CD4-positive, alpha-beta memory T cell (primary cell): ENCODE measurements around the gene GNAT2. TPM values are rescaled to one million over a fixed set of nuclear protein-coding genes. Genes with fewer than 3 reads are reported as not detected.

Experiments
- CTCF ChIA-PET: fragments of 350-600 bp; sonication (Branson Sonifier 250); formaldehyde crosslinking; loops from one replicate; lab custom pipeline; 2021; ENCODE audit warnings: inconsistent platforms; ENCODE audit not compliant: partially characterized antibody; lab: Charles Lee
- POLR2A ChIA-PET: fragments of 350-600 bp; sonication (Branson Sonifier 250); formaldehyde crosslinking; loops from one replicate; lab custom pipeline; 2021; ENCODE audit not compliant: partially characterized antibody; lab: Charles Lee
- DNase-seq, 5 donors: peaks; one replicate each; pipeline versions ENCODE4 v3.0.0 to v3.0.0-alpha.2; 2020 to 2022; ENCODE audit warnings: mixed read lengths in 1 of 5
- H3K27ac ChIP-seq: one replicate; pipeline ENCODE4 v1.7.0; 2013; ENCODE audit warnings: low read depth, low read length
- H3K27me3 ChIP-seq: 2 replicates; pipeline ENCODE4 v1.7.0; 2013; ENCODE audit warnings: mild to moderate bottlenecking, low read length, moderate library complexity; ENCODE audit not compliant: insufficient read depth
- H3K36me3 ChIP-seq: 2 replicates; pipeline ENCODE4 v1.7.0; 2013; ENCODE audit warnings: mild to moderate bottlenecking, low read length, moderate library complexity; ENCODE audit not compliant: insufficient read depth
- H3K4me1 ChIP-seq: 2 replicates; pipeline ENCODE4 v1.7.0; 2013; ENCODE audit warnings: mild to moderate bottlenecking, low read length, moderate library complexity; ENCODE audit not compliant: insufficient read depth
- H3K4me3 ChIP-seq, 2 donors: one replicate each; pipeline ENCODE4 v1.7.0; 2013; ENCODE audit warnings: low read length in 2 of 2, mild to moderate bottlenecking in 1 of 2
- H3K9me3 ChIP-seq, 2 donors: one replicate each; pipeline ENCODE4 v1.7.0; 2013; ENCODE audit warnings: low read length in 2 of 2, control low read depth in 1 of 2; ENCODE audit not compliant: control insufficient read depth in 1 of 2
- H3K27ac Mint-ChIP-seq, 7 donors: one replicate each; pipeline ENCODE4 v1.8.0; 2020 to 2021; ENCODE audit warnings: mixed read lengths in 7 of 7, mild to moderate bottlenecking in 6 of 7, inconsistent platforms in 3 of 7, moderate library complexity in 3 of 7
- H3K27me3 Mint-ChIP-seq, 2 donors: one replicate each; pipeline ENCODE4 v1.8.0; 2020 to 2021; ENCODE audit warnings: mixed read lengths in 2 of 2
- H3K36me3 Mint-ChIP-seq, 2 donors: one replicate each; pipeline ENCODE4 v1.8.0; 2020 to 2021; ENCODE audit warnings: mixed read lengths in 2 of 2, inconsistent platforms in 1 of 2, mild to moderate bottlenecking in 1 of 2
- H3K4me1 Mint-ChIP-seq, 4 donors: one replicate each; pipeline ENCODE4 v1.8.0; 2020 to 2021; ENCODE audit warnings: mixed read lengths in 4 of 4, mild to moderate bottlenecking in 1 of 4
- H3K4me3 Mint-ChIP-seq, 8 donors: one replicate each; pipeline ENCODE4 v1.8.0; 2020 to 2021; ENCODE audit warnings: mixed read lengths in 8 of 8, mild to moderate bottlenecking in 7 of 8, moderate library complexity in 6 of 8, inconsistent platforms in 3 of 8
- H3K9me3 Mint-ChIP-seq, 8 donors: one replicate each; pipeline ENCODE4 v1.8.0; 2020 to 2021; ENCODE audit warnings: mixed read lengths in 8 of 8, mild to moderate bottlenecking in 5 of 8, inconsistent platforms in 3 of 8, moderate library complexity in 1 of 8
- intact Hi-C: fragments of 100-400 bp; cut with micrococcal nuclease; formaldehyde crosslinking; loops from one replicate; pipeline ENCODE4 v1.15.1; 2023
- polyA plus RNA-seq, 2 donors: library from polyadenylated mRNA; unstranded; fragments of 300-500 nt; fragmentation: Illumina TruSeq; gene quantifications; one replicate each; pipeline ENCODE4 v1.2.3, GENCODE V29; 2021
- total RNA-seq, 2 experiments: library from RNA; stranded (reverse); gene quantifications; one replicate each; pipeline ENCODE4 v1.2.3, GENCODE V29; 2021

The GNAT2 gene
- total and polyA plus RNA-seq, 4 experiments from 2014 or later, result not detected

GRCh38 chr1:109632671-109633346 lies 13.4 kb upstream of the GNAT2 start:
- CTCF ChIA-PET, result interaction anchor here (0.7 to 20.3 kb wide), 5 partner anchors 9 to 144 kb away, joined by 3 to 394 read pairs (median 140); partner anchors contain the start of gene GPR61
- H3K27me3 ChIP-seq, result no peaks in the 10 kb centered on the region
- intact Hi-C loops, result no loop called here
- no peak overlapping the region for H3K27ac ChIP-seq
- Mint-ChIP-seq H3K27me3 (no peaks in the 10 kb centered on the region), H3K36me3 (peaks cover 25 to 36% of the 10 kb centered on the region in 2 donors), H3K4me1 (peaks cover 10 to 19% (median 13%) of the 10 kb centered on the region in 4 donors), H3K27ac (peak overlapping the region in 2 of 7 donors; percentile 19 to 50), H3K9me3 (no peaks in the 10 kb centered on the region), H3K4me3 (no peak overlapping the region)
- H3K4me3 ChIP-seq, result no peak overlapping the region
- POLR2A ChIA-PET, result interaction anchor here (1.1 to 2.6 kb wide), 3 partner anchors 84 to 402 kb away, joined by 3 to 8 read pairs (median 7); partner anchors contain the start of genes GNAI3 and STRIP1
- H3K4me1 ChIP-seq, result peaks cover 16% of the 10 kb centered on the region
- no peaks in the 10 kb centered on the region for H3K9me3 ChIP-seq
- no peak for DNase-seq
- peaks cover 30% of the 10 kb centered on the region for H3K36me3 ChIP-seq

- Mint-ChIP-seq H3K27me3 (no peaks in the 10 kb centered on the region), H3K4me1 (peaks cover 12 to 19% (median 13%) of the 10 kb centered on the region in 4 donors), H3K4me3 (peak overlapping the region in 1 of 8 donors; percentile 18), H3K27ac (peak overlapping the region in 3 of 7 donors; percentile 10 to 62 (median 16)), H3K36me3 (peaks cover 29 to 46% of the 10 kb centered on the region in 2 donors), H3K9me3 (no peaks in the 10 kb centered on the region)
- H3K4me3 ChIP-seq, result no peak overlapping the region
- no peak for DNase-seq
- H3K27ac ChIP-seq, result no peak overlapping the region
- peaks cover 16% of the 10 kb centered on the region for H3K4me1 ChIP-seq
- CTCF ChIA-PET, result interaction anchor here (0.9 to 19.1 kb wide), 8 partner anchors 10 to 90 kb away, joined by 3 to 314 read pairs (median 11); partner anchors contain the start of genes GNAI3, GPR61 and GSTM4
- no peaks in the 10 kb centered on the region for H3K27me3 ChIP-seq
- no peaks in the 10 kb centered on the region for H3K9me3 ChIP-seq
- intact Hi-C loops, result no loop called here
- peaks cover 40% of the 10 kb centered on the region for H3K36me3 ChIP-seq
- POLR2A ChIA-PET, result interaction anchor here (1.7 to 2.7 kb wide), 3 partner anchors 83 to 86 kb away, joined by 8 to 22 read pairs (median 13); partner anchors contain the start of gene GNAI3
These were observed 12.4 kb upstream of the GNAT2 start for GRCh38 chr1:109631513-109632505.

GRCh38 chr1:109630898-109631512 lies 11.6 kb upstream of the GNAT2 start:
- peaks cover 48% of the 10 kb centered on the region for H3K36me3 ChIP-seq
- Mint-ChIP-seq H3K9me3 (no peaks in the 10 kb centered on the region), H3K27ac (no peak overlapping the region), H3K4me1 (peaks cover 11 to 18% (median 13%) of the 10 kb centered on the region in 4 donors), H3K36me3 (peaks cover 30 to 52% of the 10 kb centered on the region in 2 donors), H3K4me3 (no peak overlapping the region), H3K27me3 (no peaks in the 10 kb centered on the region)
- ChIA-PET CTCF (interaction anchor here (0.9 to 19.1 kb wide), 12 partner anchors 11 to 353 kb away, joined by 3 to 314 read pairs (median 6); partner anchors contain the start of genes AHCYL1, GNAI3, GPR61 and GSTM4), POLR2A (interaction anchor here (0.7 to 2.7 kb wide), 3 partner anchors 11 to 85 kb away, joined by 3 to 22 read pairs (median 13); partner anchors contain the start of gene GNAI3)
- intact Hi-C loops, result loop anchor here (1.0 kb wide), 1 partner anchor 85 kb away; no protein-coding TSS in a partner anchor
- H3K4me3 ChIP-seq, result no peak overlapping the region
- no peaks in the 10 kb centered on the region for H3K9me3 ChIP-seq
- peaks cover 16% of the 10 kb centered on the region for H3K4me1 ChIP-seq
- DNase-seq, result no peak
- H3K27ac ChIP-seq, result no peak overlapping the region
- H3K27me3 ChIP-seq, result no peaks in the 10 kb centered on the region

- peaks cover 33 to 59% of the 10 kb centered on the region in 2 donors for H3K36me3 Mint-ChIP-seq
- intact Hi-C loops, result loop anchor here (1.0 kb wide), 1 partner anchor 84 kb away; no protein-coding TSS in a partner anchor
- DNase-seq, result peak in 2 of 5 donors; percentile 21 to 39
- no peaks in the 10 kb centered on the region for H3K27me3 Mint-ChIP-seq
- H3K4me3 ChIP-seq, result no peak overlapping the region
- peaks cover 13% of the 10 kb centered on the region for H3K4me1 ChIP-seq
- peaks cover 9 to 15% (median 11%) of the 10 kb centered on the region in 4 donors for H3K4me1 Mint-ChIP-seq
- H3K36me3 ChIP-seq, result peaks cover 54% of the 10 kb centered on the region
- H3K9me3 ChIP-seq, result no peaks in the 10 kb centered on the region
- POLR2A ChIA-PET, result interaction anchor here (0.7 to 2.7 kb wide), 3 partner anchors 10 to 84 kb away, joined by 3 to 22 read pairs (median 13); partner anchors contain the start of gene GNAI3
- no peaks in the 10 kb centered on the region for H3K27me3 ChIP-seq
- H3K27ac Mint-ChIP-seq, result peak overlapping the region in 4 of 7 donors; percentile 13 to 73 (median 54)
- CTCF ChIA-PET, result interaction anchor here (0.9 to 19.1 kb wide), 12 partner anchors 12 to 354 kb away, joined by 3 to 314 read pairs (median 6); partner anchors contain the start of genes AHCYL1, GNAI3, GPR61 and GSTM4
- no peak overlapping the region for H3K27ac ChIP-seq
- H3K9me3 Mint-ChIP-seq, result no peaks in the 10 kb centered on the region
- no peak overlapping the region for H3K4me3 Mint-ChIP-seq
These were observed 10.9 kb upstream of the GNAT2 start for GRCh38 chr1:109630081-109630897.

DNA sequence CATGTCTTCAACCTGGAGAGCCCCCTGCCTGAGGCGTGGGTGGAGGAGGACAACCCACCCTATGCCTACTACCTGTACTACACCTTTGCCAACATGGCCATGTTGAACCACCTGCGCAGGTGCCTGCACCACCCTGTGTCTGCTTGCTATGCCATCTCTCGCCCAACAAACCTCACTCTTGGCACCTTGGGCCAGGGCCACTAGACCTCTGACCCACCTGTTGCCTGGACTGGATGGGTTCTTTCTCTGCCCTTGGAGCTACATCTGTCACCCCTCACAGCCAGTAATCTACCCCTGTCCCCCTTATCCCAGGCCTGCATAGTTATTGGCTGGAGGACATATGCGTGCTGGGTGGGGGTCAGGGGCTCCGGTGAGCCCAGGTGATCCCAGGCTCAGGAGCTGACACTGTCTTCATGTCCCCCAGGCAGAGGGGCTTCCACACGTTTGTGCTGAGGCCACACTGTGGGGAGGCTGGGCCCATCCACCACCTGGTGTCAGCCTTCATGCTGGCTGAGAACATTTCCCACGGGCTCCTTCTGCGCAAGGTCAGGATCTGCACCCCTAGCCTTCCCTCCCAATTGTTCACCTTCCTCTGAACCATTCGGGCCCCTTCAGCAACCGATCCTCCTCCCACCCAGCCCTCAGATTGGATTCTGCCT lies 10.1 kb upstream of the GNAT2 start:
- Mint-ChIP-seq H3K27ac (peak overlapping the region in 5 of 7 donors; percentile 15 to 76 (median 65)), H3K4me1 (peaks cover 5 to 9% (median 8%) of the 10 kb centered on the region in 4 donors), H3K27me3 (no peaks in the 10 kb centered on the region), H3K36me3 (peaks cover 33 to 60% of the 10 kb centered on the region in 2 donors), H3K9me3 (no peaks in the 10 kb centered on the region), H3K4me3 (no peak overlapping the region)
- Histone ChIP-seq H3K4me3 (no peak overlapping the region), H3K27ac (no peak overlapping the region), H3K9me3 (no peaks in the 10 kb centered on the region), H3K36me3 (peaks cover 54% of the 10 kb centered on the region), H3K4me1 (peaks cover 12% of the 10 kb centered on the region), H3K27me3 (no peaks in the 10 kb centered on the region)
- intact Hi-C loops, result loop anchor here (1.0 kb wide), 1 partner anchor 83 kb away; no protein-coding TSS in a partner anchor
- no peak for DNase-seq
- CTCF ChIA-PET, result interaction anchor here (1.4 to 19.1 kb wide), 8 partner anchors 12 to 145 kb away, joined by 4 to 314 read pairs (median 13); partner anchors contain the start of genes GNAI3 and GPR61
- POLR2A ChIA-PET, result interaction anchor here (1.6 to 2.7 kb wide), 3 partner anchors 81 to 83 kb away, joined by 6 to 22 read pairs (median 13); partner anchors contain the start of gene GNAI3
